Keratinocyte (primary cell): Measurements from ENCODE around the gene NNAT. TPM values are rescaled to one million over a fixed set of nuclear protein-coding genes. Genes with fewer than 3 reads are reported as not detected.

Experiments used
- DNase-seq: peaks from one replicate; pipeline ENCODE4 v3.0.0-alpha.2; 2011; ENCODE audit warnings: low read depth, missing footprints, low spot score
- FAIRE-seq: peaks from 2 replicates; lab custom pipeline; 2011; peaks lifted over from hg19 to GRCh38; lab: Jason Lieb, UNC
- H2AFZ ChIP-seq: 2 replicates; pipeline ENCODE4 v1.6.0; 2012; ENCODE audit warnings: low read length, control low read depth, inconsistent platforms; ENCODE audit not compliant: control insufficient read depth
- H3K27ac ChIP-seq: 2 replicates; pipeline ENCODE4 v1.5.1; 2011; ENCODE audit warnings: low read length; ENCODE audit not compliant: control insufficient read depth, insufficient read depth
- H3K27me3 ChIP-seq: 3 replicates; pipeline ENCODE4 v1.6.0; 2011; ENCODE audit warnings: low read length; ENCODE audit not compliant: control insufficient read depth, insufficient read depth; ENCODE audit errors: extremely low read depth
- H3K36me3 ChIP-seq, 2 experiments: 2 replicates in 1 of 2; 3 replicates in 1 of 2; pipeline ENCODE4 v1.5.1; 2011; ENCODE audit warnings: low read length in 2 of 2, mild to moderate bottlenecking in 1 of 2; ENCODE audit not compliant: control insufficient read depth in 2 of 2, insufficient read depth in 2 of 2; ENCODE audit errors: extremely low read depth in 1 of 2
- H3K4me1 ChIP-seq: 3 replicates; pipeline ENCODE4 v1.5.1; 2011; ENCODE audit warnings: low read length; ENCODE audit not compliant: control insufficient read depth, insufficient read depth; ENCODE audit errors: extremely low read depth
- H3K4me2 ChIP-seq: 3 replicates; pipeline ENCODE4 v1.6.0; 2011; ENCODE audit warnings: low read depth, low read length; ENCODE audit not compliant: control insufficient read depth, insufficient read depth; ENCODE audit errors: extremely low read depth
- H3K4me3 ChIP-seq, 3 experiments: fragments of 200-600 bp in 1 of 3; sonication (generic) in 1 of 3; 2 replicates in 2 of 3; 3 replicates in 1 of 3; pipeline ENCODE4 v1.5.1; 2011 to 2016; ENCODE audit warnings: low read length in 3 of 3, mild to moderate bottlenecking in 3 of 3, control low read depth in 2 of 3, inconsistent platforms in 1 of 3, low read depth in 1 of 3, mixed read lengths in 1 of 3, mixed run types in 1 of 3, moderate library complexity in 1 of 3; ENCODE audit not compliant: control insufficient read depth in 2 of 3, insufficient read depth in 2 of 3; ENCODE audit errors: extremely low read depth in 1 of 3
- H3K79me2 ChIP-seq: 2 replicates; pipeline ENCODE4 v1.6.0; 2012; ENCODE audit warnings: low read length; ENCODE audit not compliant: control insufficient read depth, insufficient read depth
- H3K9ac ChIP-seq: 3 replicates; pipeline ENCODE4 v1.6.0; 2011; ENCODE audit warnings: low read length; ENCODE audit not compliant: control insufficient read depth, insufficient read depth; ENCODE audit errors: extremely low read depth
- H3K9me1 ChIP-seq: 3 replicates; pipeline ENCODE4 v1.6.0; 2011; ENCODE audit warnings: low read length; ENCODE audit not compliant: control insufficient read depth, insufficient read depth; ENCODE audit errors: extremely low read depth
- H3K9me3 ChIP-seq: 2 replicates; pipeline ENCODE4 v1.5.1; 2012; ENCODE audit warnings: low read depth, low read length; ENCODE audit not compliant: control insufficient read depth
- H4K20me1 ChIP-seq: 3 replicates; pipeline ENCODE4 v1.6.0; 2011; ENCODE audit warnings: low read length; ENCODE audit not compliant: control insufficient read depth, insufficient read depth; ENCODE audit errors: extremely low read depth
- EZH2 ChIP-seq: IDR thresholded peaks from one replicate; pipeline ENCODE4 v1.6.1; 2012; ENCODE audit warnings: inconsistent platforms, mild to moderate bottlenecking, low read length, moderate library complexity
- dilution Hi-C: fragments of 300-500 bp; cut with MboI; formaldehyde crosslinking; loops from one replicate; pipeline ENCODE4 v1.7.0; 2020; ENCODE audit warnings: low sequenced_read_pairs; ENCODE audit not compliant: extremely low pct_ligation_motif_present
- polyA plus RNA-seq, 5 experiments: library from polyadenylated mRNA; depleted of rRNA in 3 of 5; stranded (reverse) in 3 of 5; stranded (forward) in 1 of 5; unstranded in 1 of 5; fragments of >200 nt; gene quantifications; 1 replicate in 1 of 5; 2 replicates in 3 of 5; 3 replicates in 1 of 5; pipeline versions ENCODE4 v1.2.1 to v1.2.3, GENCODE V29; 2011 to 2012; ENCODE audit warnings: missing spikeins in 2 of 5, low read depth in 1 of 5, low replicate concordance in 1 of 5
- TF ChIP-seq, protein P1 (sequence below), 3 experiments: IDR thresholded peaks in 1 of 3; conservative IDR thresholded peaks in 1 of 3; optimal IDR thresholded peaks in 1 of 3; 2 replicates in 2 of 3; 3 replicates in 1 of 3; pipeline versions ENCODE3 to v1.5.1; 2011; ENCODE audit warnings: low read length in 3 of 3, mild to moderate bottlenecking in 3 of 3, moderate library complexity in 2 of 3, control low read depth in 1 of 3, inconsistent platforms in 1 of 3; ENCODE audit not compliant: insufficient read depth in 2 of 3; ENCODE audit errors: extremely low read depth in 1 of 3

The NNAT gene
- polyA plus RNA-seq, 1 donor (not counting 4 experiments of a cell fraction or from before 2014, with no cell fraction given): 0.79 TPM

DNA sequence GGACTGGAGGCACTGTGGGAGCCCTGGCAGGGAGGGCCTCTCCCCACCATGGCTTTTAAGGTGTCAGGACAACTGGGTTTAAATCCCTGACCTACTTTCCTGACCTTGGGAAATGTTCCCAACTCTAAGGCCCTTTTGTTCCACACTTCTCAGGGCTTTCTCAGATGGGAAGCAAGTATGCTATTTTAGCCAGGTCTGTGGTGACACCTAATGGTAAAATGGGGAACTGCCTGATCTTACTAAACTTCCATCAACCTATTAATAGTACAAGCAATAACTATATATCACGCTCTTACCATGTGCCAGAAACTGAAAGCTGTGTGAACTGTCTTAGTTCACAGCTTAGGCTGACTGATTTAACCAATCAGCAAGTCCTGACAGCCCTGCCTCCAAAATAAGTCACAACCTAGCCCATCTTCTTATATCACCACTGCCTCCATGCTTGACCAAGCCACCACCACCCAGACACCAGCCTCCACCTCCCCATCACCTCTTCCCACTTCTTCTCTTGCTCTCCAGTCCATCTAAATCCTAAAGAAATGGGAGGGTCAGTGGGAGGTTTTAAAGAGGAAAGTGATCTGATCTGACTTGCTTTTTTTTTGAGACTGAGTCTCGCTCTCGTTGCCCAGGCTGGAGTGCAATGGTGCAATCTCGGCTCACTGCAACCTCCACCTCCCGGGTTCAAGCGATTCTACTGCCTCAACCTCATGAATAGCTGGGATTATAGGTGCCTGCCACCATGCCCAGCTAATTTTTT, 13.5 kb downstream of the NNAT start:
- Histone ChIP-seq H3K9me3 (no peaks in the 10 kb centered on the region), H3K27ac (no peak overlapping the region), H3K4me1 (no peaks in the 10 kb centered on the region), H3K79me2 (no peaks in the 10 kb centered on the region), H3K9me1 (no peaks in the 10 kb centered on the region), H3K27me3 (no peaks in the 10 kb centered on the region), H3K9ac (no peak overlapping the region), H3K4me3 (no peak overlapping the region), H4K20me1 (no peaks in the 10 kb centered on the region), H3K36me3 (no peaks in the 10 kb centered on the region), H2AFZ (no peak overlapping the region), H3K4me2 (no peak overlapping the region)
- DNase-seq: no peak
- no peak for TF ChIP-seq EZH2
- TF ChIP-seq, protein P1, sequence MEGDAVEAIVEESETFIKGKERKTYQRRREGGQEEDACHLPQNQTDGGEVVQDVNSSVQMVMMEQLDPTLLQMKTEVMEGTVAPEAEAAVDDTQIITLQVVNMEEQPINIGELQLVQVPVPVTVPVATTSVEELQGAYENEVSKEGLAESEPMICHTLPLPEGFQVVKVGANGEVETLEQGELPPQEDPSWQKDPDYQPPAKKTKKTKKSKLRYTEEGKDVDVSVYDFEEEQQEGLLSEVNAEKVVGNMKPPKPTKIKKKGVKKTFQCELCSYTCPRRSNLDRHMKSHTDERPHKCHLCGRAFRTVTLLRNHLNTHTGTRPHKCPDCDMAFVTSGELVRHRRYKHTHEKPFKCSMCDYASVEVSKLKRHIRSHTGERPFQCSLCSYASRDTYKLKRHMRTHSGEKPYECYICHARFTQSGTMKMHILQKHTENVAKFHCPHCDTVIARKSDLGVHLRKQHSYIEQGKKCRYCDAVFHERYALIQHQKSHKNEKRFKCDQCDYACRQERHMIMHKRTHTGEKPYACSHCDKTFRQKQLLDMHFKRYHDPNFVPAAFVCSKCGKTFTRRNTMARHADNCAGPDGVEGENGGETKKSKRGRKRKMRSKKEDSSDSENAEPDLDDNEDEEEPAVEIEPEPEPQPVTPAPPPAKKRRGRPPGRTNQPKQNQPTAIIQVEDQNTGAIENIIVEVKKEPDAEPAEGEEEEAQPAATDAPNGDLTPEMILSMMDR (optimal IDR thresholded peaks at IDR 0.05 in 1 of 3, IDR thresholded peaks at IDR 0.05 in 1 of 3, conservative IDR thresholded peaks at IDR 0.05 in 1 of 3; ENCODE audit: extremely low read depth in 1 of 3, insufficient read depth in 2 of 3, low read length in 3 of 3): peak; percentile 69 to 82 (median 69)
- FAIRE-seq: peak; percentile 79
- dilution Hi-C loops: no loop called here

DNA sequence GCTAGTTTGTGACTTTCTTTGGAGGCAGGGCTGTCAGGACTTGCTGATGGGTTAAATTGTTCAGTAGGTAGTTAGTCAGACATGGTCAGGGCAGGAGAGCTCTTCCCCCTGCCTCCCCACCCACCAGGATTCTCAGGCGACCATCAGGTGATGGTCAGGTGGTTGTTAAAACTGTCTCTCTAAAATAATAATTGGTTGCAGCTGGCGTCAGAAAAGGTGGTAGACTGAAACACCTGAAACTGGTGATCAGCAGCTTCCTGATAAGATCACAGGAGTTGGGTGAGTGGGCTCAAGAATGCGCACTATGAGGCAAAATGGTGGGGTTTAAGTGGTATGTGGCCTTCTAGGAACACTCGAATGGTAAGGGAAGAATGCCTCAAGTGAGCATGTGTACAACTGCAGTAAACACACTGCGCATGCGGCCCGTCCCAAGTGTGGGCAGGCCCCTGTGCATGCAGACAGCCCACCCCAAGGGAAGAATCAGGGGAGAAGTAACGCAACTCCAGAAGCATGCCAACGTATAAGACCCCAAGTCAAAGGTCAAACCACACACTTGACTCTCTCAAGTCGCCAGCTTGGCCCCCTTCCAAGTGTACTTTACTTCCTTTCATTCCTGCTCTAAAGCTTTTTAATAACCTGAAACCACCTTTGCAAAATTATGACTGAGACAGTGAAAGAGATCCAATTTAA, 14.5 kb downstream of the NNAT start:
- H3K4me3 ChIP-seq: no peak overlapping the region
- H3K4me1 ChIP-seq: no peaks in the 10 kb centered on the region
- H3K4me2 ChIP-seq: no peak overlapping the region
- H3K79me2 ChIP-seq: no peaks in the 10 kb centered on the region
- no peaks in the 10 kb centered on the region for H4K20me1 ChIP-seq
- no peak for FAIRE-seq
- no peaks in the 10 kb centered on the region for H3K27me3 ChIP-seq
- dilution Hi-C loops: no loop called here
- no peak overlapping the region for H3K9ac ChIP-seq
- no peak for DNase-seq
- TF ChIP-seq, protein P1 (optimal IDR thresholded peaks at IDR 0.05 in 1 of 3, IDR thresholded peaks at IDR 0.05 in 1 of 3, conservative IDR thresholded peaks at IDR 0.05 in 1 of 3; ENCODE audit: extremely low read depth in 1 of 3, insufficient read depth in 2 of 3, low read length in 3 of 3): no peak
- TF ChIP-seq EZH2: no peak
- no peak overlapping the region for H2AFZ ChIP-seq
- no peaks in the 10 kb centered on the region for H3K9me1 ChIP-seq
- no peaks in the 10 kb centered on the region for H3K9me3 ChIP-seq
- no peaks in the 10 kb centered on the region for H3K36me3 ChIP-seq
- H3K27ac ChIP-seq: no peak overlapping the region
